PC-9 (cell line): Measurements from ENCODE around the gene FAU. TPM values are rescaled to one million over a fixed set of nuclear protein-coding genes. Genes with fewer than 3 reads are reported as not detected.

Experiments
- BruUV-seq: library from RNA; stranded (reverse); fragments of 400-500 nt; replicated peaks from 2 replicates; lab custom pipeline; 2021; lab: Mats Ljungman, UMichigan
- CTCF ChIA-PET: fragments of 300-600 bp; sonication (Branson Sonifier 250); formaldehyde crosslinking; loops from one replicate; lab custom pipeline; 2022; ENCODE audit warnings: antibody characterized with exemption; lab: Charles Lee
- POLR2A ChIA-PET: fragments of 300-600 bp; sonication (Branson Sonifier 250); formaldehyde crosslinking; loops from one replicate; lab custom pipeline; 2022; ENCODE audit warnings: antibody characterized with exemption; ENCODE audit not compliant: unreplicated experiment; lab: Charles Lee
- DNase-seq, 2 experiments: peaks; one replicate each; pipeline versions ENCODE4 v3.0.0 to v3.0.0-alpha.2; 2015 to 2022; ENCODE audit warnings: mixed read lengths in 1 of 2
- H2AFZ ChIP-seq: fragments of 200-600 bp; sonication (generic); 2 replicates; pipeline ENCODE4 v1.8.1; 2017; ENCODE audit warnings: antibody characterized with exemption
- H3F3A ChIP-seq: fragments of 200-600 bp; sonication (generic); 2 replicates; pipeline ENCODE4 v1.8.1; 2017; ENCODE audit warnings: antibody characterized with exemption, mild to moderate bottlenecking, low read depth; ENCODE audit not compliant: insufficient read depth
- H3K27ac ChIP-seq: fragments of 200-600 bp; sonication (generic); 2 replicates; pipeline ENCODE4 v1.6.1; 2016; ENCODE audit warnings: mixed run types
- H3K27me3 ChIP-seq: fragments of 200-600 bp; sonication (generic); 2 replicates; pipeline ENCODE4 v1.6.1; 2016; ENCODE audit warnings: low read depth, mixed run types; ENCODE audit not compliant: insufficient read depth
- H3K36me3 ChIP-seq: fragments of 200-600 bp; sonication (generic); 2 replicates; pipeline ENCODE4 v1.6.1; 2016; ENCODE audit warnings: low read depth, mixed run types
- H3K4me1 ChIP-seq: fragments of 200-600 bp; sonication (generic); replicated peaks from 2 replicates; pipeline ENCODE4 v1.6.1; 2016; ENCODE audit warnings: mixed run types; ENCODE audit not compliant: insufficient read depth
- H3K4me2 ChIP-seq: fragments of 200-600 bp; sonication (generic); 2 replicates; pipeline ENCODE4 v1.6.1; 2017; ENCODE audit warnings: mixed run types
- H3K4me3 ChIP-seq: fragments of 200-600 bp; sonication (generic); 2 replicates; pipeline ENCODE4 v1.6.1; 2016; ENCODE audit warnings: mixed run types
- H3K79me2 ChIP-seq: fragments of 200-600 bp; sonication (generic); 2 replicates; pipeline ENCODE4 v1.6.1; 2017; ENCODE audit warnings: low read depth, mixed run types
- H3K9me2 ChIP-seq: fragments of 200-600 bp; sonication (generic); 2 replicates; pipeline ENCODE4 v1.8.1; 2017; ENCODE audit warnings: mild to moderate bottlenecking; ENCODE audit not compliant: insufficient read depth
- H3K9me3 ChIP-seq: fragments of 200-600 bp; sonication (generic); 2 replicates; pipeline ENCODE4 v1.8.1; 2016; ENCODE audit warnings: low read depth; ENCODE audit not compliant: insufficient read depth
- H4K20me1 ChIP-seq: fragments of 200-600 bp; sonication (generic); 2 replicates; pipeline ENCODE4 v1.8.1; 2017; ENCODE audit not compliant: insufficient read depth
- CTCF ChIP-seq: fragments of 200-600 bp; sonication (generic); conservative IDR thresholded peaks from 2 replicates; pipeline ENCODE4 v1.6.1; 2017; ENCODE audit warnings: mixed run types, antibody characterized with exemption, mild to moderate bottlenecking, moderate library complexity
- EZH2 ChIP-seq: fragments of 200-600 bp; sonication (generic); IDR thresholded peaks from 2 replicates; pipeline ENCODE4 v1.8.0; 2017; ENCODE audit warnings: antibody characterized with exemption, low read depth
- intact Hi-C: fragments of 100-400 bp; cut with micrococcal nuclease; formaldehyde crosslinking; loops from one replicate; pipeline ENCODE4 v1.10.0; 2022; ENCODE audit not compliant: unreplicated experiment
- total RNA-seq: library from RNA; stranded (reverse); gene quantifications from 2 replicates; pipeline ENCODE4 v1.2.3, GENCODE V29; 2021

The FAU gene
- total RNA-seq, 1 experiment from 2014 or later = 973 TPM

- CTCF ChIA-PET = interaction anchor here (0.6 to 1.3 kb wide), 4 partner anchors 12 to 194 kb away, joined by 3 to 5 read pairs (median 4); partner anchors contain the start of gene CAPN1
- Histone ChIP-seq H3K27me3 (no peaks in the 10 kb centered on the region), H3K79me2 (peaks cover 35% of the 10 kb centered on the region), H3K27ac (peak overlapping the region; percentile 92), H3K4me1 (peaks cover 19% of the 10 kb centered on the region), H3K4me3 (peak overlapping the region; percentile 92), H3F3A (peaks cover 25% of the 10 kb centered on the region), H3K36me3 (peaks cover 23% of the 10 kb centered on the region), H4K20me1 (peaks cover 21% of the 10 kb centered on the region), H3K9me2 (no peaks in the 10 kb centered on the region), H3K4me2 (peak overlapping the region; percentile 83), H3K9me3 (no peaks in the 10 kb centered on the region), H2AFZ (peak overlapping the region; percentile 80)
- TF ChIP-seq EZH2 (no peak), CTCF (no peak)
- POLR2A ChIA-PET = interaction anchor here (0.6 to 1.4 kb wide), 10 partner anchors 10 to 476 kb away, joined by 3 to 25 read pairs (median 6); partner anchors contain the start of genes CAPN1, FAU and MRPL49
- no TSS peak for BruUV-seq
- intact Hi-C loops = loop anchor here (1.0 kb wide), 2 partner anchors 15 to 48 kb away; no protein-coding TSS in a partner anchor
- no peak for DNase-seq
Measured at GRCh38 chr11:65135633-65136145, 13.8 kb upstream of the FAU start.

GRCh38 chr11:65134952-65135632 lies 13.2 kb upstream of the FAU start:
- intact Hi-C loops = loop anchor here (1.0 kb wide), 2 partner anchors 15 to 48 kb away; no protein-coding TSS in a partner anchor
- POLR2A ChIA-PET = interaction anchor here (0.6 to 1.4 kb wide), 17 partner anchors 10 to 475 kb away, joined by 3 to 25 read pairs (median 5); partner anchors contain the start of genes CAPN1, FAU, MRPL49 and SF1
- no peak for TF ChIP-seq EZH2
- no peak for TF ChIP-seq CTCF
- peaks cover 24% of the 10 kb centered on the region for H3K36me3 ChIP-seq
- BruUV-seq = TSS peak; percentile 72
- peaks cover 21% of the 10 kb centered on the region for H4K20me1 ChIP-seq
- peaks cover 35% of the 10 kb centered on the region for H3K79me2 ChIP-seq
- H3K4me1 ChIP-seq = peaks cover 19% of the 10 kb centered on the region
- peak overlapping the region; percentile 92 for H3K4me3 ChIP-seq
- peak; percentile 95 to 99 for DNase-seq
- peak overlapping the region; percentile 89 for H3K4me2 ChIP-seq
- peak overlapping the region; percentile 80 for H2AFZ ChIP-seq
- no peaks in the 10 kb centered on the region for H3K9me2 ChIP-seq
- CTCF ChIA-PET = interaction anchor here (0.6 to 1.3 kb wide), 4 partner anchors 12 to 195 kb away, joined by 3 to 5 read pairs (median 4); partner anchors contain the start of gene CAPN1
- peaks cover 26% of the 10 kb centered on the region for H3F3A ChIP-seq
- H3K27me3 ChIP-seq = no peaks in the 10 kb centered on the region
- H3K9me3 ChIP-seq = no peaks in the 10 kb centered on the region
- peak overlapping the region; percentile 92 for H3K27ac ChIP-seq

GRCh38 chr11:65134240-65134951 lies 12.5 kb upstream of the FAU start, which contains the start of gene SYVN1:
Gene SYVN1, minus strand, starts transcription at chr11:65134519. Its CDS starts 918 bp downstream, at chr11:65133601.
- peak; percentile 79 to 90 for DNase-seq
- peak within 1 kb of the TSS; percentile 89 for H3K4me2 ChIP-seq
- peaks cover 35% of the 10 kb centered on the region for H3K79me2 ChIP-seq
- H2AFZ ChIP-seq = peak within 1 kb of the TSS; percentile 80
- no peak for TF ChIP-seq EZH2
- TF ChIP-seq CTCF = no peak
- H3K9me2 ChIP-seq = no peaks in the 10 kb centered on the region
- H3K4me1 ChIP-seq = peaks cover 19% of the 10 kb centered on the region
- ChIA-PET POLR2A (interaction anchor here (0.6 to 1.4 kb wide), 11 partner anchors 10 to 356 kb away, joined by 3 to 25 read pairs (median 5); partner anchors contain the start of genes CAPN1, FAU, MRPL49 and SF1), CTCF (interaction anchor here (0.6 to 1.3 kb wide), 3 partner anchors 12 to 196 kb away, joined by 3 to 5 read pairs (median 3); partner anchors contain the start of gene CAPN1)
- peak within 1 kb of the TSS; percentile 92 for H3K4me3 ChIP-seq
- no peaks in the 10 kb centered on the region for H3K9me3 ChIP-seq
- peaks cover 25% of the 10 kb centered on the region for H4K20me1 ChIP-seq
- H3K36me3 ChIP-seq = peaks cover 31% of the 10 kb centered on the region
- intact Hi-C loops = no loop called here
- no TSS peak for BruUV-seq
- no peaks in the 10 kb centered on the region for H3K27me3 ChIP-seq
- peak within 1 kb of the TSS; percentile 92 for H3K27ac ChIP-seq
- H3F3A ChIP-seq = peaks cover 33% of the 10 kb centered on the region
